HCT116 (cell line): ENCODE results near the gene MTFP1. TPM values are rescaled to one million over a fixed set of nuclear protein-coding genes. Genes with fewer than 3 reads are reported as not detected.

Experiments used
- ATAC-seq: fragments of 200-7000 bp; cut with Tn5 transposase; 2 replicates; pipeline ENCODE4 v1.9.1; 2020; ENCODE audit warnings: mild to moderate bottlenecking, moderate library complexity
- BruUV-seq: library from RNA; stranded (reverse); fragments of 400-500 nt; replicated peaks from 2 replicates; lab custom pipeline; 2021; lab: Mats Ljungman, UMichigan
- CTCF ChIA-PET: fragments of 300-600 bp; sonication (Branson Sonifier 250); formaldehyde crosslinking; loops from one replicate; lab custom pipeline; 2021; ENCODE audit warnings: antibody characterized with exemption; lab: Charles Lee
- POLR2A ChIA-PET: fragments of 300-600, 350-600 bp; sonication (Branson Sonifier 250); formaldehyde crosslinking; loops from one replicate; lab custom pipeline; 2021; ENCODE audit warnings: antibody characterized with exemption; lab: Charles Lee
- RAD21 ChIA-PET, 2 experiments: fragments of 300-600 bp; sonication (Branson Sonifier 250); formaldehyde crosslinking; loops; one replicate each; lab custom pipeline; 2023; ENCODE audit warnings: low total read pairs in 2 of 2; ENCODE audit not compliant: uncharacterized antibody in 2 of 2, unreplicated experiment in 2 of 2, low non-redundant PET in 1 of 2; lab: Charles Lee
- DNase-seq: peaks from one replicate; pipeline ENCODE4 v3.0.0-alpha.2; 2010; ENCODE audit warnings: low read depth, low spot score
- H2AFZ ChIP-seq: fragments of 200-600 bp; shearing (Covaris generic), sonication (generic); 2 replicates; pipeline ENCODE4 v1.6.1; 2017; ENCODE audit warnings: low read depth, mixed run types, mixed read lengths, antibody characterized with exemption, low read length; ENCODE audit not compliant: poor library complexity, severe bottlenecking
- H3K27ac ChIP-seq: 2 replicates; pipeline ENCODE4 v1.5.1; 2012; ENCODE audit warnings: low read depth, low read length
- H3K27me3 ChIP-seq: fragments of 200-600 bp; sonication (generic); 2 replicates; pipeline ENCODE4 v1.6.1; 2016; ENCODE audit warnings: mixed run types, low read length, mixed read lengths; ENCODE audit not compliant: insufficient read depth
- H3K36me3 ChIP-seq, 2 experiments: fragments of 200-500 bp in 1 of 2; fragments of 200-600 bp in 1 of 2; sonication (Bioruptor generic) in 1 of 2; sonication (generic) in 1 of 2; 2 replicates each; pipeline versions ENCODE4 v1.5.1 to v1.6.1; 2014 to 2016; ENCODE audit warnings: low read length in 2 of 2, inconsistent platforms in 1 of 2, mixed read lengths in 1 of 2, mixed run types in 1 of 2; ENCODE audit not compliant: insufficient read depth in 2 of 2, control insufficient read depth in 1 of 2
- H3K4me1 ChIP-seq, 2 experiments: fragments of 200-600 bp in 1 of 2; sonication (generic) in 1 of 2; 2 replicates each; pipeline versions ENCODE4 v1.5.1 to v1.6.1; 2012 to 2017; ENCODE audit warnings: low read length in 2 of 2, inconsistent platforms in 1 of 2, mild to moderate bottlenecking in 1 of 2, mixed read lengths in 1 of 2, mixed run types in 1 of 2, moderate library complexity in 1 of 2; ENCODE audit not compliant: insufficient read depth in 2 of 2, control insufficient read depth in 1 of 2
- H3K4me2 ChIP-seq: fragments of 200-600 bp; sonication (generic); 2 replicates; pipeline ENCODE4 v1.6.1; 2017; ENCODE audit warnings: mixed run types, low read length, mixed read lengths
- H3K4me3 ChIP-seq, 2 experiments: fragments of 200-600 bp in 1 of 2; sonication (generic) in 1 of 2; replicated peaks in 1 of 2; 2 replicates each; pipeline ENCODE4 v1.5.1; 2011 to 2016; ENCODE audit warnings: low read length in 2 of 2, control low read depth in 1 of 2, low read depth in 1 of 2, mild to moderate bottlenecking in 1 of 2, mixed read lengths in 1 of 2, mixed run types in 1 of 2
- H3K79me2 ChIP-seq: fragments of 200-600 bp; sonication (generic); 2 replicates; pipeline ENCODE4 v1.6.1; 2017; ENCODE audit warnings: mild to moderate bottlenecking, mixed run types, low read length, moderate library complexity, mixed read lengths; ENCODE audit not compliant: insufficient read depth
- H3K9ac ChIP-seq: fragments of 200-600 bp; sonication (generic); 2 replicates; pipeline ENCODE4 v1.6.1; 2016; ENCODE audit warnings: low read length, mixed read lengths
- H3K9me2 ChIP-seq: fragments of 200-600 bp; sonication (generic), shearing (Covaris generic); 2 replicates; pipeline ENCODE4 v1.6.1; 2017; ENCODE audit warnings: mixed run types, mild to moderate bottlenecking, moderate library complexity; ENCODE audit not compliant: insufficient read depth
- H3K9me3 ChIP-seq, 2 experiments: fragments of 200-500 bp in 1 of 2; fragments of 200-600 bp in 1 of 2; sonication (Bioruptor generic) in 1 of 2; sonication (generic) in 1 of 2; 2 replicates each; pipeline ENCODE4 v1.6.1; 2014 to 2017; ENCODE audit warnings: low read length in 2 of 2, mixed read lengths in 2 of 2, inconsistent platforms in 1 of 2, low read depth in 1 of 2, mild to moderate bottlenecking in 1 of 2, mixed run types in 1 of 2, moderate library complexity in 1 of 2; ENCODE audit not compliant: control insufficient read depth in 1 of 2, insufficient read depth in 1 of 2
- H4K20me1 ChIP-seq: fragments of 200-600 bp; sonication (generic), shearing (Covaris generic); 2 replicates; pipeline ENCODE4 v1.6.1; 2017; ENCODE audit warnings: mixed run types, mild to moderate bottlenecking, moderate library complexity; ENCODE audit not compliant: insufficient read depth
- ATF3 ChIP-seq: IDR thresholded peaks from 2 replicates; pipeline ENCODE4 v1.6.1; 2012
- CBX3 ChIP-seq: IDR thresholded peaks from 2 replicates; pipeline ENCODE4 v1.6.1; 2012; ENCODE audit warnings: low read depth
- EZH2 ChIP-seq: fragments of 200-600 bp; sonication (generic); IDR thresholded peaks from 2 replicates; pipeline ENCODE4 v1.6.1; 2017; ENCODE audit warnings: antibody characterized with exemption, mixed run types
- EZH2phosphoT487 ChIP-seq: fragments of 200-600 bp; IDR thresholded peaks from 2 replicates; pipeline ENCODE4 v1.6.1; 2018; ENCODE audit warnings: antibody characterized with exemption, borderline replicate concordance
- FOSL1 ChIP-seq: IDR thresholded peaks from 2 replicates; pipeline ENCODE4 v1.6.1; 2012; ENCODE audit warnings: low read depth
- MAX ChIP-seq: IDR thresholded peaks from 2 replicates; pipeline ENCODE4 v1.6.1; 2012
- POLR2AphosphoS5 ChIP-seq: IDR thresholded peaks from 2 replicates; pipeline ENCODE4 v1.6.1; 2011; ENCODE audit warnings: mild to moderate bottlenecking, low read depth, low read length, moderate library complexity
- SIN3A ChIP-seq: IDR thresholded peaks from 2 replicates; pipeline ENCODE4 v1.6.1; 2012; ENCODE audit warnings: low read depth
- SP1 ChIP-seq: IDR thresholded peaks from 2 replicates; pipeline ENCODE4 v1.6.1; 2012; ENCODE audit warnings: low read depth
- TCF7L2 ChIP-seq: IDR thresholded peaks from 2 replicates; pipeline ENCODE4 v1.7.0; 2011; ENCODE audit warnings: borderline replicate concordance, inconsistent platforms; ENCODE audit not compliant: insufficient read depth, insufficient read length; ENCODE audit errors: extremely low read depth
- ZBTB33 ChIP-seq: IDR thresholded peaks from 2 replicates; pipeline ENCODE4 v1.6.1; 2011; ENCODE audit warnings: mild to moderate bottlenecking, low read length, moderate library complexity; ENCODE audit not compliant: insufficient replicate concordance; ENCODE audit errors: extremely low read depth
- ZFX ChIP-seq: fragments of 450-650 bp; IDR thresholded peaks from 2 replicates; pipeline ENCODE4 v1.6.1; 2017
- ZNF274 ChIP-seq: fragments of 200-500 bp; sonication (Bioruptor generic); IDR thresholded peaks from 2 replicates; pipeline ENCODE4 v1.6.1; 2014; ENCODE audit warnings: mild to moderate bottlenecking, low read depth, low read length, inconsistent platforms
- intact Hi-C: fragments of 100-400 bp; cut with micrococcal nuclease; formaldehyde crosslinking; loops from 2 replicates; pipeline ENCODE4 v1.10.0; 2022
- total RNA-seq: library from RNA; stranded (reverse); gene quantifications from one replicate; pipeline ENCODE4 v1.2.1, GENCODE V29; 2021; ENCODE audit not compliant: unreplicated experiment

MTFP1 gene
- total RNA-seq, 1 experiment from 2014 or later: 36.1 TPM

GRCh38 chr22:30392661-30393321 lies 32.8 kb upstream of the MTFP1 start:
- CTCF ChIA-PET: interaction anchor here (0.8 to 1.0 kb wide), 2 partner anchors 32 to 105 kb away, joined by 3 to 5 read pairs; no protein-coding TSS in a partner anchor
- BruUV-seq: no TSS peak
- POLR2A ChIA-PET: interaction anchor here (2.2 kb wide), 1 partner anchor 31 kb away, joined by 13 read pairs; no protein-coding TSS in a partner anchor
- H3K9me2 ChIP-seq: no peaks in the 10 kb centered on the region
- no peak overlapping the region for H3K27ac ChIP-seq
- no peak for ATAC-seq
- no peak overlapping the region for H3K9ac ChIP-seq
- no peak overlapping the region for H3K4me3 ChIP-seq
- peaks cover 0 to 7% of the 10 kb centered on the region in 2 experiments; a peak in 2 of 4 replicates for H3K9me3 ChIP-seq
- no peak overlapping the region; the same call in 1 of the 2 replicates for H3K4me2 ChIP-seq
- H3K4me1 ChIP-seq: peaks cover 5 to 51% of the 10 kb centered on the region in 2 experiments; a peak in 3 of 4 replicates
- intact Hi-C loops: no loop called here
- H3K79me2 ChIP-seq: peaks cover 10% of the 10 kb centered on the region
- RAD21 ChIA-PET: interaction anchor here in 1 of 2 experiments (0.7 kb wide), 1 partner anchor 38 kb away, joined by 3 read pairs; no protein-coding TSS in a partner anchor
- no peak overlapping the region for H2AFZ ChIP-seq
- no peak for TF ChIP-seq FOSL1
- no peak for TF ChIP-seq ZNF274
- no peak for TF ChIP-seq MAX
- TF ChIP-seq SIN3A: no peak
- TF ChIP-seq ATF3: no peak
- TF ChIP-seq ZFX: no peak
- no peak for TF ChIP-seq ZBTB33
- TF ChIP-seq EZH2: no peak
- no peak for TF ChIP-seq POLR2AphosphoS5
- no peak for TF ChIP-seq SP1
- no peak for TF ChIP-seq TCF7L2
- no peak for TF ChIP-seq CBX3
- TF ChIP-seq EZH2phosphoT487: no peak
- H3K27me3 ChIP-seq: no peaks in the 10 kb centered on the region
- no peaks in the 10 kb centered on the region for H4K20me1 ChIP-seq
- DNase-seq: no peak
- no peaks in the 10 kb centered on the region for H3K36me3 ChIP-seq
